NCI-H2171 treated with DMSO at 0.1 percent for 48 hours (cell line): ENCODE results near the gene GAD1.

Source experiments
- DNase-seq: peaks from one replicate; lab custom pipeline; 2025; lab: John Stamatoyannopoulos, UW

The GAD1 gene

DNA sequence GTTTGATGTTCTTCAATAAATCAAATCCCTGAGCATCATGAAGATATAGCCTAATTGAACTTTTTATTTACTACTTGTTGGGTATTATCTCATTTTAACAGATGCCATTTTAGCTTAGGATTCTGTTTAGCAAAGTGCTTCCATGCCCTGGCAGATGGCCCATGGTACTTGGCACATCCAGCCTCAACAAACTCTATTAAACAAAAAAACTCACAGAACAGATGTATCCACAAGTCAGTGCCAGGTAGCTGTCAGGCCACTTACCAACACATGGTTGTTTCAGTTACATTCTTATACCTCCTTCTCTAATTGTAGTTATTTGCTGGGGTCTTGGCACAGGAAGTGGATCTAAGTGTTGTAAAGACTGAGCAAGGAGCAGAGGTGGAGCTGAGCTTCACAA lies 29.6 kb downstream of the GAD1 start:
- peak; percentile 82 for DNase-seq

DNA sequence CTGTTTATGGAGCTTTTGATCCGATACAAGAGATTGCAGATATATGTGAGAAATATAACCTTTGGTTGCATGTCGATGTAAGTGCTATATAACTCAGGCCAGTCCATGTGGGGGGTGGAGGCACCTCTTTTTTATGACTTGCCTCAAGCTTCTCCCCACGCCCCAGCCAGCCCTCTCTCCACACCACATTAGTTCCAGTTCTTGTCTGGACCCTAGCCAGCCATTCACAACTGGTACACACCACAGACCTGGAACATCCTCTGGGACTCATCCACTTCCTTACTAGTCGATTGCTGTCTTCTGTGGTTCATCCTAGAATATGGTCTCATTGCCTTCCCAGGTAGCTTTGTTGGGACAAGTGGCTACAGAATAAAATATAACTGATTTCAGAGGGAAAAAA lies 31.0 kb downstream of the GAD1 start:
- DNase-seq: no peak

DNA sequence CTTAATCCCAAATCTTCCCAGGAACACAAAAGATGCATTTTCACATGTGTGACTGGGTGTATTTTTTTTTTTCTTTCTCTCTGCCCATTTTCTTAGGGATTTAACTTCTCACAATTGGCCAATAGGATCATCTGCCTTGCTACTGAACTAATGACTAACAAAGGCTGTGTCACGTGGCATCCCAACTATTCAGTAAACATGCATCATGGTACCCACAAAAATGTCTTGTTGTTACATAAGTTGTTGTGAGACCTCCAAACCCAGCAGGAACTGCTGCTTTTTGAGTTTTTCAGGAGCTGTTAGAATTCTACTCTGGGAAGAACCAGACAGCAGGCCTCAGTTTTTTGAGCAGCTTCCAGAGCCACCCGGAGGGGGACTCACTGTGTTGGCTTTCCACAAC lies 31.9 kb downstream of the GAD1 start:
- DNase-seq: no peak

DNA sequence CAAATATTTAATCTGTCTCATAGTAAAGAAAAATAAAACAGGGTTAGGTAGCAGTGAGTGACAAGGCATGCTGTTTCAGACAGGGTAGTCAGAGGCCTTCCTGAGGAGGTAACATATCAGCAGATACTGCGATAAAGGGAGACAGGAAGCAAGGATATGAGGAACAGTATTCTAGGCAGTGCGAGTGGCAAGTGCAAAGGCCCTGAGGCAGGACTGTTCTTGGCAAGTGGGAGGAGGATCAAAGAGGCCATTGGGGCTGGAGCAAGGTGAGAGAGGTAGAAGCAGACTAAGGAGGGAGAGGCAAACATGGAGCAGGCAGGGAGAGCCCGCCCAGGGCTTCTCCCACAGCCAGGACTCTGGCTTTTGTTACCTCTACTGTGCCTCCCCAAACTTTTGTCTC lies 33.6 kb downstream of the GAD1 start:
- DNase-seq: no peak

DNA sequence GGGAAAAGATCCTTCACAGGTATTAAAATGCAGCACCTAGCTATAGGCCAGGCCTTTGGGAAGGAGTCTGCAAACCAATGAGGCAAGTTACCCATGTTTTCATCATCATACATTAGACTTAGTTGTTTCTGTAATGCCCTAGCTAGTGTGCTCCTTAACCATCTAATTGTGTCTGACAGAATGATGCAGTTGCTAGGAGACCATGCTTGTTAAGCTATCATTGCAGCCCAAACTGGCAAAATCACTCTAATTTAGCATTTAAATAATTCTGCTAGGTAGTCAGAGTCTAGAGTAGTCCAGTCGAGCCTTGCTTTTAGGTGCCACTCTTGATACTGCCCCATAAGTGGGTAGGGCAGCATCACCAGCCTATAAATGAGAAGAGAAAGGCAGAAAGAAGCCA lies 34.9 kb downstream of the GAD1 start:
- no peak for DNase-seq

DNA sequence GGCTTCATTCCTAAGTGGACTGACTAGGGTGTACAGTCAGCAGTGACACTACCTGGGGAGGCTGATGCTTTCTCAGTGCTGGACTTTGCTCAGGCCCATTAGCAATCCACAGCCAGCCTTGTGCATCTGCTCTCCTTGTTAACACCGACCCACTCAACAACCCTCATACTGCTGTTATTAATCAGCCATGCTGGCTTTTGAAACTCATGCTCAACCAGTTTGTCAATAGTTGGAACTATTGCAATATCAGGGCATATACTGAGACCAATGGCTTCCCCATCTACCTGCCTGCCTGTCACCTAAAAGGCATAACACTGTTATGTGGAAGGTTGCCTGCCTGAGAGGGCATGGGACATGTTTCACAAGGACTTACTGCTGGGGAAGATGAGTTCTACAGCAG lies 39.4 kb downstream of the GAD1 start:
- DNase-seq: no peak

DNA sequence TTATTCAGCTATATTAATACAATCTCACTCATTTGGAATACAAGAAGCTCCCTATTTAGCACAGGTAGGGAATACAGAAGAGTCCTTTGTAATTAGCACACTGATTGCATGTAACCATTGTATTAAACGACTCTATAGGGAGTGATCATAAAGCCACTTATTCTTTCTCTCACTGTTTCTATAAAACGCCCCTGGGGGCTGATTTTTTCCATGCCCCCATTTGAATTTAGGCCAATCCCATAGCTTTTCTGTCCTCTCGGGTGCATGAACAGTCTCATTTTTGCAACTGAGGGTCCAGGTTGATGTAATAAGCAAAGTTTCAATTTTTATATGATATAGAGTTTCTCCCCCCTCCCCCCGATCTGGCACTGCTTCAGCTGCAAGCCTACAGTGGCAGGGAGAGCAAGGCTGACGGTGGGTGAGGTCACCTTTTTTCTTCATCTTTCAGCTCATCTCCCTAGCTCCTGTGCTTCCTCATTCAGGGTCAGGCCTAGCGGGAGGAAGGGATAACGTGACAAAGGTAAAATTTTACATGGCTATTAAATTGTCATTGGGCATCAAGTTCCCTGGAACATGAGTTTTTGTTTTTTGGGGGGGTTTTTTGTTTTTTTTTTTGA lies 45.7 kb downstream of the GAD1 start:
- DNase-seq: no peak

DNA sequence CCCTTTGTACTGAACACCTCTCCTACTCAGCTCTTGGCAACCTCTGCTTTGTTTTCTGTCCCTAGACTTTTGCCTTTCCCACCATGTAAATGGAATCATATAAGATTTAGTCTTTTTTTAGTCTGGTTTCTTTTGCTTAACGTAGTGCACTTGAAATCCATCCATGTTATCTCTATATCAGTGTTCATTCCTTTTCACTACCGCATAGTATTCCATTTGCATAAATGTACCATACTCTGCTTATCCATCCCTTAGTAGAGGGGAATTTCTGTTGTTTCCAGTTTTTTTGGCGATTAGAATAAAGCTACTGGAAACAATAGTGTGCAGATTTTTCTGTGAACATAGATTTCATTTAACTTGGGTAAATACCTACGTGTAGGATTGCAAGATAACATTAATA lies 46.4 kb downstream of the GAD1 start:
- DNase-seq: no peak

DNA sequence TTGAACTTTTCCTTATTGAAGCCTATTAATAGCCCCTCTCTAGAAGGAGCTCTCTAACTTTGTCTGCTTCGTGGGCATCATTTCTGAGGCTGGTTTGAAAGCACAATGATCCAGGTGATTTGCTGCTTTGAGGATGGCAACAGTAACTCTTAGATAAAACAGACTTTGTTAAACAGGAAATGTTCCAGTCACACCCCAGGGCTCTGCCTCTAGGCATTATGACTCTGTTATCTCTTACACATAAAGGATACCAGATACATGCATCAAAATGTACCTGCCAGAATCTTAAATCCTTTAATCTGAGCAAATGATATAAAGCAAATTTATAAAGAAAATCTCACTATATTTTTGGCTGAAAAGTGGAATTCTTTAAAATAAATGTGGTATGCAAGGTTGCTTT lies 52.3 kb downstream of the GAD1 start:
- DNase-seq: no peak

DNA sequence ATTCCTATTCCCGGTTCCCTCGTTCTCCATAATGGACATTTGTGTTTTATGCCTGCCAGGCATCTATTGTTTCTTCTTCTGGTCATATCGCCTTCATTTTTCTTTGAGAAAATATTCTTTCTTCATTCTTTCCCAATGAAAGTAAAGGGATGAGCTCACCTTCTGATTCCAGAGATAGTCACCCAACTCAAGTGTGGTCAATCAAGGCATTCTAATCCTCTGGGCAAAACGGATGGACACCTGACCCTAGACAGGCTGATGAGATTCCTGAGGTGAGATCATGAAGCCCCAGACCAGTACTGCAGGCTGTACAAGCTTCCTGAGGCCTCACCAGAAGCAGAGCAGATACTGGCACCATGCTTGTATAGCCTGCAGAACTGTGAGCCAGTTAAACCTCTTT lies 52.8 kb downstream of the GAD1 start:
- DNase-seq: no peak

DNA sequence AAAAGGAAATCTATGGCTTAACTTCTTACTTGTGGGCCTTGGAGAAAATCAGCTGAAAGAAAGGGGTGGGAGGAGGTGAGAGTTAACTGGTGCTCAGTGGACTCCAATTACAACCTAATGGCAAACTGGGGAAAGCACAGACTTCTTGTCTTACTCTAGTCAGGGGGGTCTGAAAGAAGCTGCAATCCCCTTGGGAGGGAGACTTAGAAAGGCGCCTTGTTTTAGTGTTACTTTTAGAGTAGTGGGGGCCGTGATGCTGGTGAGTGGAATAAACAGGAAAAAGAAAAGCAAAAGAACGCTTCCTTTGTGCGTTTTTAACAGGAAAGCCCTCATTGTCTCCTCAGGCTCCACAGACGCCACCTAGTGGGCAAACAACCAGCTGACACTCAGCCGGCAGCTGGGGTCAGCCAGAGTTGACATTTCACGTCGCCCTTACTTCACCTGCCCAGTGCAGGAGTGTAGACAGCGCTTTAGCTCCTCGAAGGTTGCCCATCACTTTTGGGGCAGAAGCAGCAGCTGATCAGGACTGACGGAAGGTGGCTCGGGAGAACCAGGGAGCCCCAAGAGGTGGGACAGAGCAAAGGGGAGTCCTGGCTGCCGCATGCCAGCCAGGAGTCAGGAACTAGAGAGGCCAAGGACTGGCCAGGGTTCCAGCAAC lies 56.5 kb downstream of the GAD1 start:
- DNase-seq: peak; percentile 80

DNA sequence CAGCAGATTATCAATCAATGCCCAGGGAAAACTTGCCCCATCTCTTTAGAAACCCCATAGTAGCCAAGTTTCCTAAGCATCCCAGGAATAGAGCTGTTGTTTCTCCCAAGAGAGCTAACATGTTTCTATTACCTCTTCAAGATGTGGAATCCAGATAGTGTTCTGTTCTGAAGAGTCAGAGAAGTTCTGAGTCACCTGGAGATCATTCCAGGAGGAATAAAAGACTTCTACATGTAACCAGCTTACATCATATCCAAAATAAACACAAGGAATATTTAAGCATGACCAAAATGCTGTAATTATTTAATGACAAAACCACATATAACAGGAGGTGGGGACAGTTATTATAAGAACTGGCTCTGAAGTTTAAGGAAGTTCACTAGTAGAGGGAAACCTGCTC lies 61.4 kb downstream of the GAD1 start:
- no peak for DNase-seq

DNA sequence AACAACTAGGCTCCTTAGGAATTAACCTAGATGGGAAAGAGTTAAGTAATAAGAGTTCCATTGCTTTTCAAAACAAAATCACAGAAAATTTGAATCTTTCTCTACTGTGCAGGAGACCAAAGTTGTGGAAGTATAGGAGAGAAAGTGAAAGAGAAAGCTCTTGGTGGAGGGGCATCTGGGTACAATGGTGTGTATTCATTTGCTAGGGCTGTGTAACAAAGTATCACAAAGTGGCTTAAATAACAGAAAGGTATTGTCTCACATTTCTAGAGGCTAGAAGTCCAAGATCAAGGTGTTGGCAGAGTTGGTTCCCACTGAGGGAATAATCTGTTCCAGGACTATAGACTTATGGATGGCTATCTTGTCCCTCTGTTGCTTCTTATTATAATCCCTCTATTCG lies 61.8 kb downstream of the GAD1 start:
- no peak for DNase-seq

DNA sequence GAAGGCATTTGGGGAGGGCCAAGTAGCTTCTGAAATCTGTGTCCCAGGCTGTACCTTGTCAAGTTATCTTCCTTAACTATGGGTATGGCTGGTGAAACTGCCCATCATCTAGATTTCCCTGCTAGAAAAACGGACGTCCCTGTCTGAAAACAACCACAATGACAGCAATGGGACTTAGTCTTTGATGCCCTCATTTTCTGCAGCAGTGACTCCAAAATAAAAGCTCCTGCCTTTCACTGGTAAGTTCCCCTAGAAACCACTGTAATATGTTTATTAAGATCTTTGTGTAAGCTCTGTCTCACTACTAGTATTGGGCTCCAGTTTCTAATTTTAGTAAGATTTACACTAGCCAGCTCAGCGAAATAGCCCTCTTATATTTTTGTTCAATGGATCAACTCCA lies 65.2 kb downstream of the GAD1 start:
- DNase-seq: no peak

DNA sequence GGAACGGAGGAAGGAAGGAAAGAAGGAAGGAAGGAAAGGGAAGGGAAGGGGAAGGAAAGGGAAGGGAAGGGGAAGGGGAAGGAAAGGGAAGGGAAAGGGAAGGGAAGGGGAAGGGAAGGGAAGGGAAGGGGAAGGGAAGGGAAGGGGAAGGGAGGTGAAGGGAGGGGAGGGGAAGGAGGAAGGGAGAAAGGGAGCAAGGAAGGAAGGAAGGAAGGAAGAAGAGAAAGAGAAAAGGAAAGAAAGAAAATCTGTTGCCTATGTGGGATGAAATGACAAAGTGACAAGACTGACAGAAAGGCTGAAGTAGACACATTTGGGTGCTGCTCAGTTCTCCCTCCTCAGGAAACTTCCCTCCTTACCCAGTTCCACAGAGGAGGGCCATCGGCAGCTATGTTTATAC lies 66.1 kb downstream of the GAD1 start:
- no peak for DNase-seq

DNA sequence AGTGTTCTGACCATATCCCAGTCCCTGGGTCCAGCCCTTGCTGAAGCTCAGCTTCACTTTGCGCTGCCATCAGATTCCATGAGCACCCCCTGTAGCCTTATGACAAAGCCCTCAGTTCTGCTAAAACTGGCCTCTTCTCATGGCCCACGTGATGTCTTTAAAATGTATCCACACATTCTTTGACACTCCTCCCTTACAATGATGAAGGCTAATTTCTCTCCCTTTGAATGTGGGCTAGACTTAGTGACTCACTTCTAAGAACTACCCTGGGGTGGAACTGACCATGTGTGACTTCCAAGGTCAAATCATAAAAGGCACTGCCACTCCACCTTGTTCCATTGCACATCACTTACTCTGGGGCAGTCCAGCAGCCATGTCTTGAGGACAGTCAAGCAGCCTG lies 67.0 kb downstream of the GAD1 start:
- DNase-seq: no peak

DNA sequence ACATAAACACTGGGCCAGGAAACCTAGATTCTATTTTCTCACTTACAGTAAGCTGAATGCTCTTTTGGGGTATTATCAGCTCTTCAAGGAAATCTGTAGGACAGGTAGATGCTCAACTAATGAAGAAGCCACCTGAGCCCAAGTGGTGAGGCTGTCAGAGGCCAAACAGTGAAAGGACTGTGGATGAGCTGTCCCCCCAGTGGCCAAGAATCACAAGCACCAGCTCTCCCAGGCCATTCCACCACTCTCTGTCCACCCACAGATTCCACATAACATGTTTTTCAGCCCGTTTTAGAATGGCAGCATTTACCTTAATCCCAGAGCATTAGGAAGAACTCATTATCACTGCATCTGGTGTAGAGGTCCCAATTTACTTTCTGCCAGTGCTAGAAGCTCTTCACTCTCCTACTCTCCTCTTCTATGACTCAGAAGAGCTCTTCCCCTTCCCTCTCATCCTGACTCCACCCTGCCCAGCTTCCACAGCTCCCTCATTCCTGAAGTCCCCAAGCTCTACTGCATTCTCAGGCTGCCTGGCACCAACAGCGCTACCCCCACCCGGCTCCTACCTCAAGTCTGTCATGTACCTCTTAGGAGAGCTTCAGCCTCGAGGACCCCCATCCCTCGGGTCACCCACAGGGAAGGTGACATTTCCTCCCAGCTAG lies 68.6 kb downstream of the GAD1 start:
- DNase-seq: no peak

DNA sequence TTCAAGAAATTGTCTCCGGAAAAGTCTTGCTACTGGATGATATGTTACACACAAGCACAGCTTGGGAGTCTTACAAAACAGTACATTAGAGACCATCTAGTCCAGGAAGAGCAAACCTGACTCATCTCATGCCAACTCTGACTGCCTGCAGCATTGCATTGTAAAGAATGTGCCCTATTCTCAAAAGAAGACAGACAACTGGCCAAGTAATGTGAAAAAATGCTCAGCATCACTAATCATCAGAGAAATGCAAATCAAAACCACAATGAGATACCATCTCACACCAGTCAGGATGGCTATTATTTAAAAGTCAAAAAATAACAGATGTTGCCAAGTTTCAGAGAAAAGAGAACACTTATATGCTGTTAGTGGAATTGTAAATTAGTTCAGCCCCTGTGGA lies 69.7 kb downstream of the GAD1 start:
- DNase-seq: no peak

DNA sequence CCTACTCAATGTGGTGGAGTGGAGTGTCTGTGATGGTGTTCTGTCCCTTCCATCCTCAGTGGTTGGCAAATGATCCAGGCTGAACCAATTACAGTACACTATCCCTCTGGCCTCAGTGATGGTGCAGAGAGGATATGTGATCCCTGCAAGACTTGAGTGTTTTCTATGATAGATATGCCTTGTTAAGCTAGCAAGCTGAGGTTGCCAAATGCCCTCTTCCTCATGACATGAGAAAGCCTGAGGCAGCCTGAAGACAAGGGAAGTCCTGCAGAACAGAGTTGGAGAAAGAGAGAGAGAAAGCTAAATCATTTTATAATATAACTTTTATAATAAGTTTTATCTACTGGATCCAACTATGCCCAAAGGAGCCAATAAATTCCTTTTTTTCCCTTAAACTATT lies 70.8 kb downstream of the GAD1 start:
- DNase-seq: no peak

DNA sequence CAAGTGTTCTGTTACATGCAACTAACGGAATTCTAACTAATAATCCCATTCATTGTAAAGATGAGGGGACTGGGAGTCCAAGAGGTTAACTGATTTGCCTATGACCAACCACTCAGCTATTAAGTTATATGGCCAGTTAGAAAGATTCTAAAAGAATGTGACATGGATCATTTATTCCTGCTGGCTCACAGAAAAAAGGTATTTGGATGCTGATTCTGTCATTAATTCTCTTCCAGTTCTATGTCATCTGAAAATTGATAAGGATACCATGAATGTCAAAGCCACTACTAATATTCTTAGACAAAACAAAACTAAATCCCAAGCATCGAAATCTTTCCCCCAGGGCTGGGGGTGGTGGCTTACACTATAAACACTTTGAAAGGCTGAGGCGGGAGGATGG lies 71.2 kb downstream of the GAD1 start:
- DNase-seq: no peak

DNA sequence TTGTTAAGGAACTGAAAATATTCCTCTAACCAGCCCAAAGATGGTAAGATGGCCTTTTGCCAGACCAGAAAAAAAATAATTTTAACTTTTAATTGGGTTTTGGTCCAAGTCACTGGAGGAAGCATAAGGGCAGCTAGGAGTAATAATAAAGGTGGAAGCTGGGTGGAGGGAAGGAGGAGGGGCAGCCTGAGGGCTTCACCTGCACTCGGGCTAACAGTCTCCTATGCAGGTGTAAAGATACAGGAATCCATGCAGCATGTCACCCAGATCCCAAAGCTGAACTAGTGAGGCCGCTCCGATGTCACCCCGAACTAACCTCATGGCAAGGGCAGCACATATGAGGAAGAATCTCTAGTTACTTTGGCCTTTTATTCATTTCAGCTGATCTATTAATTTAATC lies 75.2 kb downstream of the GAD1 start:
- no peak for DNase-seq

DNA sequence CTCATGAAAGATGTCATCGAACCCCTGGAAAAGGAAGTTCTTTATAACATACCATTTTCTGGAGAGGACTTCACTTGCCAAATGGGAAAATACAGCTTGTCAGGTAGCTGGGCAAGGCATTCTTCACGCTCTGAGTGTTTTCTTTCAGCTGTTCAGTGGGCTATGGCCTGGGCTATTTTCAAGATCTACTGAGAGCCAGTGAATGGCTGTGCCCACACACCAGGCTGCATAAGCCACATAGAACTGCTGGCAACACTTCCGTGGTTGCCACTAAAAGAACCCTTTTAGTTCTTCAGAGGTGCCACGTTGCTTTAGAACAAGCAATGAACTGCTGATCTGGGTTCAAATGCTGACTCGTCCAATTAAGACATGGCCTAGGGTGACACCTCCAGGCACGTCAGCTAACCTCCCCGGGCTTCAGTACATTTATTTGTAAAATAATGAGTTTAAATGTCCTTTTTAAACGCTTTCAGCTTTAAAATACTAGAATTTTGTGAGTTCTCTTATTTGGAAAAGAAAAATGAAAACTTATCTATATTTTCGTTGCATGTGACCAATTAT lies 75.8 kb downstream of the GAD1 start:
- DNase-seq: no peak

DNA sequence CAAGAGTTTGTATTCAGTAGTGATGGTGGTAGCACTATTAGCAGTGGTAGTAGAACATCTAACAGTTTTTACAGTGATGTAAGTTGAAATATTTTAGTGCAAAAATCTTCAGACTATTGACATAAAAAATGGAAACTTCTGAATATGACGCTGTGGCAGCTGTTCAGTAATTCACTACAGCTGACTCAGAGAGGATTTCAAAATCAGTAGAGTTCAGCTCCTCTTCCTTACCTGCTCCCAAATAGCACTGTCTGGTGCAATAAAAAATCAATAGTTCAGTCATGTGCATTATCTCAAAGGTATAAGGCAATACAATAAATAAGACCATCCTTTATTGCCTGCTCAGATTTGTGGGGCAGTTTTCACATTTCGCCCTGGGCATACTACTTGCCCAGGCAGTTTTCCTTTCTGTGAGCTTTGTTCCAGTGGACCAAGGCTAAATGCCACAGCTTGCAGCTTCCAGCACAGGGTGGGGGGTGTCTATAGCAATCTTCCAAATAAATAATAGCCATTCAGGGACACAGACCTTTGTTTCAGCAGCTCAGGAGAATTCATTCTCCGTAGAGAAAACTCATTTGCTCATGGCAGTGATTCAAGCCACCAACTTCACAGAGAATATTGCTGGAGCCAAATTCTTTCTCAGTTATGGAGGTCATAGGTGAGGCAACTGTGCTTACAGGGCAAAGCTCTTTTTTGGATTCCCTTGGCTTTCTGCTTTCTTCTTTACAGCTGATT lies 78.5 kb downstream of the GAD1 start:
- DNase-seq: peak; percentile 63
